Stimulated activated naive CD4-positive, alpha-beta T cell treated with Interleukin-2 at 50 U/mL for 16 hours (primary cell): ENCODE results near the gene TLCD3B.
"Not testable (repeated sequence)": the region's sequence is repeated elsewhere in the genome, so short reads cannot be mapped to it uniquely, and the experiment has no call there.

Experiments used
- DNase-seq: peaks from one replicate; lab custom pipeline; 2025; lab: John Stamatoyannopoulos, UW

TLCD3B gene

GRCh38 chr16:30025574-30025973, 5.5 kb downstream of the TLCD3B start:
- DNase-seq = no peak

GRCh38 chr16:30025156-30025555, 5.9 kb downstream of the TLCD3B start:
- no peak for DNase-seq

- no peak for DNase-seq
Observed at GRCh38 chr16:30024451-30024850, 6.6 kb downstream of the TLCD3B start.

GRCh38 chr16:30023586-30023985, 7.5 kb downstream of the TLCD3B start:
- no peak for DNase-seq

GRCh38 chr16:30022887-30023286, 8.2 kb downstream of the TLCD3B start, which contains the start of gene C16orf92:
TSS of gene C16orf92 (plus strand) at chr16:30023198. CDS start at chr16:30023341, 143 bp downstream.
- DNase-seq = no peak

- DNase-seq = no peak
Observed at GRCh38 chr16:30018731-30019158, 12.3 kb downstream of the TLCD3B start.

- not testable (repeated sequence) for DNase-seq
Observed at GRCh38 chr16:30017937-30018336, 13.1 kb downstream of the TLCD3B start.

GRCh38 chr16:30017277-30017656, 13.8 kb downstream of the TLCD3B start:
- DNase-seq = no peak

- DNase-seq = no peak
Observed at GRCh38 chr16:30016555-30017276, 14.4 kb downstream of the TLCD3B start.

- not testable (repeated sequence) for DNase-seq
Observed at GRCh38 chr16:30015450-30015849, 15.6 kb downstream of the TLCD3B start.

- DNase-seq = not testable (repeated sequence)
Observed at GRCh38 chr16:30012598-30012997, 18.5 kb downstream of the TLCD3B start.

- DNase-seq = no peak
Observed at GRCh38 chr16:30011714-30012504, 19.2 kb downstream of the TLCD3B start.

- peak; percentile 37 for DNase-seq
Observed at GRCh38 chr16:30010844-30011713, 20.0 kb downstream of the TLCD3B start, which contains the start of gene DOC2A. TSS of gene DOC2A (minus strand) at chr16:30011027. CDS start at chr16:30010222, 805 bp downstream.

GRCh38 chr16:30009990-30010843, 20.9 kb downstream of the TLCD3B start:
- no peak for DNase-seq

- DNase-seq = no peak
Observed at GRCh38 chr16:30009085-30009862, 21.8 kb downstream of the TLCD3B start.

GRCh38 chr16:30007378-30007895, 23.6 kb downstream of the TLCD3B start:
- no peak for DNase-seq

- no peak for DNase-seq
Observed at GRCh38 chr16:30006659-30007377, 24.3 kb downstream of the TLCD3B start.

- DNase-seq = no peak
Observed at GRCh38 chr16:30006095-30006473, 25.0 kb downstream of the TLCD3B start.

- DNase-seq = no peak
Observed at GRCh38 chr16:30005341-30006094, 25.6 kb downstream of the TLCD3B start.
